ENCODE data around the gene CST2. TPM values are rescaled to one million over a fixed set of nuclear protein-coding genes. Genes with fewer than 3 reads are reported as not detected.

The CST2 gene, protein sequence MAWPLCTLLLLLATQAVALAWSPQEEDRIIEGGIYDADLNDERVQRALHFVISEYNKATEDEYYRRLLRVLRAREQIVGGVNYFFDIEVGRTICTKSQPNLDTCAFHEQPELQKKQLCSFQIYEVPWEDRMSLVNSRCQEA
- not detected for polyA plus RNA-seq (2013, experiment 1 of 2)
- not detected for polyA plus RNA-seq (2013, experiment 2 of 2)

DNA sequence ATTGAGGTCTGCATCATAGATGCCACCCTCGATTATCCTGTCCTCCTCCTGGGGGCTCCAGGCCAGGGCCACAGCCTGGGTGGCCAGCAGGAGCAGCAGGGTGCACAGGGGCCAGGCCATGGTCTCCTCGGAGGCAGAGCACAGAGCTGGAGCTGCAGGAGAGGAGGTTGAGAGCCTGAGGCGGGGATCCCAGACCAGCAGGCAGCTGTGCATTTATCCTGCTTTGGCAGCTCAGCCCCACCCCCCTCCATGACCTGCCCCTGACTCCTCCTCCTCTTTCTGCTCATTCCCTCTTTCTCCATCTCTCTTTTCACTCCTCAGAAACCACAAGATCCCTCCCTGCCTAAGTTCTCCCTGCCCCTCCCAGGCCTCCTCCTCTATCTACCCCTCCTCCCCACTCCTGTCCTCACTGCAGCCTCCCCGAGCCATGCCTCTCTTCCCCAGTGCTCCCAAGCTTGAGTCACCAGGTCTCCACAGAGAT is at the start of gene CST2:
TSS of gene CST2 (minus strand) at position 189 of the 481 bp plus-strand sequence. CDS start at position 120, 69 bp downstream.
- no peak within 1 kb of the TSS for H3K23ac ChIP-seq (ENCODE audit: low read depth, low read length, poor library complexity)
- WGBS, 2 donors (ENCODE audit: extremely low coverage in 2 of 2, insufficient read length in 2 of 2, insufficient replicate concordance in 1 of 2), result no CpG with 5 or more reads among the region's 4 CpGs
- no peak for DNase-seq (ENCODE audit: low spot score)

GRCh38 chr20:23875606-23876237 is 49.2 kb upstream of the CST2 start:
- no peaks in the 10 kb centered on the region for H3K27me3 ChIP-seq (ENCODE audit: control insufficient read depth in 3 of 3, insufficient read depth in 3 of 3, low read depth in 1 of 3, low read length in 3 of 3)

More for the DNA sequence above, at the start of gene CST2:
- H2AFZ ChIP-seq (ENCODE audit: low read length), result no peak within 1 kb of the TSS
- peaks cover 0 to 16% of the 10 kb centered on the region in 2 donors for H3K4me1 ChIP-seq (ENCODE audit: control insufficient read depth in 2 of 2, insufficient read depth in 1 of 2, low read depth in 1 of 2, low read length in 2 of 2)
- H3K9me3 ChIP-seq (replicated peaks in 1 of 2; ENCODE audit: control insufficient read depth in 2 of 2, insufficient read depth in 1 of 2, low read depth in 1 of 2, low read length in 2 of 2), result no peaks in the 10 kb centered on the region
- H3K36me3 ChIP-seq (replicated peaks in 1 of 2; ENCODE audit: control insufficient read depth in 2 of 2, insufficient read depth in 2 of 2, low read length in 2 of 2), result no peaks in the 10 kb centered on the region
- H4K91ac ChIP-seq (ENCODE audit: low read depth, low read length, poor library complexity), result no peak within 1 kb of the TSS
- H3K27me3 ChIP-seq (ENCODE audit: control insufficient read depth in 3 of 3, insufficient read depth in 3 of 3, low read depth in 1 of 3, low read length in 3 of 3), result no peaks in the 10 kb centered on the region
- no peak within 1 kb of the TSS for H3K9ac ChIP-seq (ENCODE audit: low read depth, low read length, poor library complexity)
- H4K8ac ChIP-seq (ENCODE audit: low read depth, low read length), result no peak within 1 kb of the TSS
- H2AK5ac ChIP-seq (ENCODE audit: low read depth, low read length), result no peak within 1 kb of the TSS
- H2BK12ac ChIP-seq (ENCODE audit: low read length), result no peak within 1 kb of the TSS
- H2BK120ac ChIP-seq (ENCODE audit: low read depth, low read length), result no peak within 1 kb of the TSS
- no peak within 1 kb of the TSS for H2BK15ac ChIP-seq (ENCODE audit: low read length)
- H3K27ac ChIP-seq (replicated peaks; ENCODE audit: low read length), result no peak within 1 kb of the TSS
- peak within 1 kb of the TSS; percentile 72 for H3K18ac ChIP-seq (ENCODE audit: low read length)
- no peaks in the 10 kb centered on the region for H3K79me1 ChIP-seq (ENCODE audit: low read depth, low read length)
- no peak within 1 kb of the TSS for H3K4ac ChIP-seq (ENCODE audit: low read length)
- no peak within 1 kb of the TSS for H3K4me2 ChIP-seq (ENCODE audit: insufficient read depth, low read length, poor library complexity, severe bottlenecking)
- H3K14ac ChIP-seq (ENCODE audit: low read length), result no peak within 1 kb of the TSS
- no peak within 1 kb of the TSS for H2BK5ac ChIP-seq (ENCODE audit: low read length)
- no peak within 1 kb of the TSS for H3K4me3 ChIP-seq (ENCODE audit: low read length in 2 of 2)

GRCh38 chr20:23874747-23875146 is 48.2 kb upstream of the CST2 start:
- no peaks in the 10 kb centered on the region for H3K27me3 ChIP-seq (ENCODE audit: control insufficient read depth in 3 of 3, insufficient read depth in 3 of 3, low read depth in 1 of 3, low read length in 3 of 3)
- no peak overlapping the region for H3K4ac ChIP-seq (ENCODE audit: low read length)
- no peak overlapping the region for H3K9ac ChIP-seq (ENCODE audit: low read depth, low read length, poor library complexity)
- H2BK12ac ChIP-seq (ENCODE audit: low read length), result peak overlapping the region; percentile 2
- WGBS, 2 donors (ENCODE audit: extremely low coverage in 2 of 2, insufficient read length in 2 of 2, insufficient replicate concordance in 1 of 2), result no CpG with 5 or more reads among the region's 5 CpGs
- no peak overlapping the region for H3K27ac ChIP-seq (replicated peaks; ENCODE audit: low read length)
- H3K14ac ChIP-seq (ENCODE audit: low read length), result no peak overlapping the region
- no peak overlapping the region for H2BK15ac ChIP-seq (ENCODE audit: low read length)
- H4K91ac ChIP-seq (ENCODE audit: low read depth, low read length, poor library complexity), result no peak overlapping the region
- H3K18ac ChIP-seq (ENCODE audit: low read length), result no peak overlapping the region
- H2AFZ ChIP-seq (ENCODE audit: low read length), result no peak overlapping the region
- no peak overlapping the region for H3K4me3 ChIP-seq (ENCODE audit: low read length in 2 of 2)
- DNase-seq (ENCODE audit: low spot score), result no peak
- no peak overlapping the region for H3K4me2 ChIP-seq (ENCODE audit: insufficient read depth, low read length, poor library complexity, severe bottlenecking)
- H3K36me3 ChIP-seq (replicated peaks in 1 of 2; ENCODE audit: control insufficient read depth in 2 of 2, insufficient read depth in 2 of 2, low read length in 2 of 2), result no peaks in the 10 kb centered on the region
- H3K9me3 ChIP-seq (replicated peaks in 1 of 2; ENCODE audit: control insufficient read depth in 2 of 2, insufficient read depth in 1 of 2, low read depth in 1 of 2, low read length in 2 of 2), result no peaks in the 10 kb centered on the region
- H2AK5ac ChIP-seq (ENCODE audit: low read depth, low read length), result no peak overlapping the region
- no peaks in the 10 kb centered on the region for H3K79me1 ChIP-seq (ENCODE audit: low read depth, low read length)
- H3K4me1 ChIP-seq (ENCODE audit: control insufficient read depth in 2 of 2, insufficient read depth in 1 of 2, low read depth in 1 of 2, low read length in 2 of 2), result peaks cover 0 to 8% of the 10 kb centered on the region in 2 donors
- no peak overlapping the region for H3K23ac ChIP-seq (ENCODE audit: low read depth, low read length, poor library complexity)
- no peak overlapping the region for H4K8ac ChIP-seq (ENCODE audit: low read depth, low read length)
- H2BK5ac ChIP-seq (ENCODE audit: low read length), result no peak overlapping the region
- no peak overlapping the region for H2BK120ac ChIP-seq (ENCODE audit: low read depth, low read length)

More at GRCh38 chr20:23875606-23876237, 49.2 kb upstream of the CST2 start:
- Histone ChIP-seq H3K23ac (ENCODE audit: low read depth, low read length, poor library complexity) (no peak overlapping the region), H3K4me2 (ENCODE audit: insufficient read depth, low read length, poor library complexity, severe bottlenecking) (no peak overlapping the region), H2BK15ac (ENCODE audit: low read length) (no peak overlapping the region), H3K4me3 (ENCODE audit: low read length in 2 of 2) (no peak overlapping the region), H3K4ac (ENCODE audit: low read length) (no peak overlapping the region), H2BK120ac (ENCODE audit: low read depth, low read length) (no peak overlapping the region), H2BK12ac (ENCODE audit: low read length) (no peak overlapping the region), H4K91ac (ENCODE audit: low read depth, low read length, poor library complexity) (no peak overlapping the region), H3K14ac (ENCODE audit: low read length) (no peak overlapping the region), H3K79me1 (ENCODE audit: low read depth, low read length) (no peaks in the 10 kb centered on the region), H4K8ac (ENCODE audit: low read depth, low read length) (no peak overlapping the region), H3K4me1 (ENCODE audit: control insufficient read depth in 2 of 2, insufficient read depth in 1 of 2, low read depth in 1 of 2, low read length in 2 of 2) (peaks cover 0 to 2% of the 10 kb centered on the region in 2 donors), H3K18ac (ENCODE audit: low read length) (no peak overlapping the region), H3K36me3 (replicated peaks in 1 of 2; ENCODE audit: control insufficient read depth in 2 of 2, insufficient read depth in 2 of 2, low read length in 2 of 2) (no peaks in the 10 kb centered on the region), H2AFZ (ENCODE audit: low read length) (no peak overlapping the region), H3K9ac (ENCODE audit: low read depth, low read length, poor library complexity) (no peak overlapping the region), H3K9me3 (replicated peaks in 1 of 2; ENCODE audit: control insufficient read depth in 2 of 2, insufficient read depth in 1 of 2, low read depth in 1 of 2, low read length in 2 of 2) (no peaks in the 10 kb centered on the region), H2AK5ac (ENCODE audit: low read depth, low read length) (no peak overlapping the region), H2BK5ac (ENCODE audit: low read length) (no peak overlapping the region), H3K27ac (replicated peaks; ENCODE audit: low read length) (no peak overlapping the region)
- WGBS, 2 donors (ENCODE audit: extremely low coverage in 2 of 2, insufficient read length in 2 of 2, insufficient replicate concordance in 1 of 2), result no CpG with 5 or more reads among the region's 6 CpGs
- DNase-seq (ENCODE audit: low spot score), result no peak

- Histone ChIP-seq H3K18ac (ENCODE audit: low read length) (no peak overlapping the region), H3K27ac (replicated peaks; ENCODE audit: low read length) (no peak overlapping the region), H3K4ac (ENCODE audit: low read length) (no peak overlapping the region), H3K23ac (ENCODE audit: low read depth, low read length, poor library complexity) (no peak overlapping the region), H3K4me3 (ENCODE audit: low read length in 2 of 2) (no peak overlapping the region), H3K4me2 (ENCODE audit: insufficient read depth, low read length, poor library complexity, severe bottlenecking) (no peak overlapping the region), H3K27me3 (ENCODE audit: control insufficient read depth in 3 of 3, insufficient read depth in 3 of 3, low read depth in 1 of 3, low read length in 3 of 3) (no peaks in the 10 kb centered on the region), H3K9me3 (replicated peaks in 1 of 2; ENCODE audit: control insufficient read depth in 2 of 2, insufficient read depth in 1 of 2, low read depth in 1 of 2, low read length in 2 of 2) (no peaks in the 10 kb centered on the region), H2BK15ac (ENCODE audit: low read length) (no peak overlapping the region), H4K8ac (ENCODE audit: low read depth, low read length) (no peak overlapping the region), H2AFZ (ENCODE audit: low read length) (no peak overlapping the region), H2BK120ac (ENCODE audit: low read depth, low read length) (no peak overlapping the region), H3K79me1 (ENCODE audit: low read depth, low read length) (no peaks in the 10 kb centered on the region), H3K14ac (ENCODE audit: low read length) (no peak overlapping the region), H2BK5ac (ENCODE audit: low read length) (no peak overlapping the region), H4K91ac (ENCODE audit: low read depth, low read length, poor library complexity) (no peak overlapping the region), H2BK12ac (ENCODE audit: low read length) (no peak overlapping the region), H2AK5ac (ENCODE audit: low read depth, low read length) (no peak overlapping the region), H3K36me3 (replicated peaks in 1 of 2; ENCODE audit: control insufficient read depth in 2 of 2, insufficient read depth in 2 of 2, low read length in 2 of 2) (no peaks in the 10 kb centered on the region), H3K4me1 (ENCODE audit: control insufficient read depth in 2 of 2, insufficient read depth in 1 of 2, low read depth in 1 of 2, low read length in 2 of 2) (peaks cover 0 to 10% of the 10 kb centered on the region in 2 donors), H3K9ac (ENCODE audit: low read depth, low read length, poor library complexity) (no peak overlapping the region)
- no CpG with 5 or more reads among the region's 3 CpGs for WGBS, 2 donors (ENCODE audit: extremely low coverage in 2 of 2, insufficient read length in 2 of 2, insufficient replicate concordance in 1 of 2)
- no peak for DNase-seq (ENCODE audit: low spot score)
These were observed 47.0 kb upstream of the CST2 start for GRCh38 chr20:23873370-23874015.

Measured in neuronal stem cell (in vitro differentiated cells).